ENCODE measurements around the gene IL36A.

GRCh38 chr2:113015042-113015441 is 9.8 kb downstream of the IL36A start:
- TF ChIP-seq POLR2A (IDR thresholded peaks at IDR 0.05) (no peak), CTCF (IDR thresholded peaks at IDR 0.05 in 4 of 5, conservative IDR thresholded peaks at IDR 0.05 in 1 of 5) (no peak)

All from gastrocnemius medialis (tissue), 4 donors.